Endothelial cell of umbilical vein (primary cell): ENCODE measurements around the gene SYNE1.

Source experiments
- CTCF ChIP-seq, 2 donors: IDR thresholded peaks; 1 replicate in 1 of 2; 2 replicates in 1 of 2; pipeline ENCODE4 v1.5.1; 2011; ENCODE audit warnings: low read length in 2 of 2, mild to moderate bottlenecking in 2 of 2, moderate library complexity in 2 of 2, control low read depth in 1 of 2, inconsistent platforms in 1 of 2, low read depth in 1 of 2; ENCODE audit not compliant: insufficient read depth in 1 of 2; ENCODE audit errors: extremely low read depth in 1 of 2
- EZH2 ChIP-seq: IDR thresholded peaks from 2 replicates; pipeline ENCODE4 v1.6.1; 2012; ENCODE audit warnings: borderline replicate concordance, low read depth, mild to moderate bottlenecking, moderate library complexity, low read length, inconsistent platforms; ENCODE audit not compliant: severe bottlenecking
- FOS ChIP-seq: IDR thresholded peaks from 2 replicates; pipeline ENCODE4 v1.6.1; 2011; ENCODE audit warnings: mild to moderate bottlenecking, low read length, moderate library complexity, borderline replicate concordance; ENCODE audit not compliant: insufficient read depth
- GATA2 ChIP-seq: IDR thresholded peaks from 2 replicates; pipeline ENCODE4 v1.7.0; 2011; ENCODE audit warnings: low read depth, mild to moderate bottlenecking, moderate library complexity, mixed read lengths, low read length; ENCODE audit not compliant: insufficient read length, insufficient read depth
- MAX ChIP-seq: IDR thresholded peaks from 2 replicates; pipeline ENCODE4 v1.6.1; 2011; ENCODE audit not compliant: insufficient read depth, insufficient read length
- MYC ChIP-seq: IDR thresholded peaks from one replicate; pipeline ENCODE4 v1.6.1; 2011; ENCODE audit warnings: mild to moderate bottlenecking, low read depth, low read length
- POLR2A ChIP-seq: IDR thresholded peaks from 2 replicates; pipeline ENCODE4 v1.6.1; 2012; ENCODE audit warnings: low read depth, mild to moderate bottlenecking, control low read depth, low read length
- POLR2AphosphoS5 ChIP-seq: IDR thresholded peaks from 2 replicates; pipeline ENCODE4 v1.6.1; 2012; ENCODE audit warnings: low read depth, mild to moderate bottlenecking, control low read depth, low read length, moderate library complexity; ENCODE audit not compliant: insufficient read depth

GRCh38 chr6:152293404-152293803 is 343.8 kb downstream of the SYNE1 start:
- TF ChIP-seq POLR2AphosphoS5, result no peak
- no peak for TF ChIP-seq POLR2A
- TF ChIP-seq CTCF (IDR thresholded peaks at IDR 0.05; ENCODE audit: extremely low read depth in 1 of 2, insufficient read depth in 1 of 2, low read depth in 1 of 2, low read length in 2 of 2), result no peak
- TF ChIP-seq EZH2, result no peak
- TF ChIP-seq MYC, result no peak
- TF ChIP-seq FOS, result no peak
- TF ChIP-seq MAX, result no peak
- no peak for TF ChIP-seq GATA2
